HFF-Myc (cell line): ENCODE data around the gene LRPPRC.

Source experiments
- DNase-seq: peaks from one replicate; pipeline ENCODE4 v3.0.0-alpha.2; 2011; ENCODE audit warnings: low read depth; ENCODE audit errors: extremely low read depth
- H3K4me3 ChIP-seq: replicated peaks from 2 replicates; pipeline ENCODE4 v1.5.1; 2011; ENCODE audit warnings: low read depth, mild to moderate bottlenecking, control low read depth, low read length
- TF ChIP-seq, protein P1 (sequence below): IDR thresholded peaks from 2 replicates; pipeline ENCODE4 v1.5.1; 2012; ENCODE audit warnings: mild to moderate bottlenecking, low read depth, low read length, control low read depth; ENCODE audit errors: missing control alignments

Gene LRPPRC

DNA sequence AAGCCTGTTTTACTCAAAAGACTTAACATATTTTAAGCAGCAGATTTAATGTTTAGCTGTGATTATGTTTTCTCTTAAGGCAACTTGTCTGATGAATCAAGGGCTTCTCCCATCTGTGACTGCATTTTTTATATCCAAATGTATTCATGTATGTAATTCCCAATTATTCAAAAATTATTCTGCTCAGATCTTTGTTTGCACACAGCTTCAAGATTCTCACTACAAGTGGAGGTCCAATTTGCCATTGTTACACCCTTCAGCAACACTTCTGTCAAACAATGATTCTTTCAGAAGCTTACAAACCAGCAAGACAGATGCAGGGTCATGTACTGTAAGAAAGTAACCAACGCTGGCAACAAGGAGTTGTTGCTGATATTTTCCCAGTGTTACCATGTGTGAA is 5.9 kb upstream of the LRPPRC start:
- no peak for DNase-seq
- TF ChIP-seq, protein P1, sequence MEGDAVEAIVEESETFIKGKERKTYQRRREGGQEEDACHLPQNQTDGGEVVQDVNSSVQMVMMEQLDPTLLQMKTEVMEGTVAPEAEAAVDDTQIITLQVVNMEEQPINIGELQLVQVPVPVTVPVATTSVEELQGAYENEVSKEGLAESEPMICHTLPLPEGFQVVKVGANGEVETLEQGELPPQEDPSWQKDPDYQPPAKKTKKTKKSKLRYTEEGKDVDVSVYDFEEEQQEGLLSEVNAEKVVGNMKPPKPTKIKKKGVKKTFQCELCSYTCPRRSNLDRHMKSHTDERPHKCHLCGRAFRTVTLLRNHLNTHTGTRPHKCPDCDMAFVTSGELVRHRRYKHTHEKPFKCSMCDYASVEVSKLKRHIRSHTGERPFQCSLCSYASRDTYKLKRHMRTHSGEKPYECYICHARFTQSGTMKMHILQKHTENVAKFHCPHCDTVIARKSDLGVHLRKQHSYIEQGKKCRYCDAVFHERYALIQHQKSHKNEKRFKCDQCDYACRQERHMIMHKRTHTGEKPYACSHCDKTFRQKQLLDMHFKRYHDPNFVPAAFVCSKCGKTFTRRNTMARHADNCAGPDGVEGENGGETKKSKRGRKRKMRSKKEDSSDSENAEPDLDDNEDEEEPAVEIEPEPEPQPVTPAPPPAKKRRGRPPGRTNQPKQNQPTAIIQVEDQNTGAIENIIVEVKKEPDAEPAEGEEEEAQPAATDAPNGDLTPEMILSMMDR: no peak
- no peak overlapping the region for H3K4me3 ChIP-seq

DNA sequence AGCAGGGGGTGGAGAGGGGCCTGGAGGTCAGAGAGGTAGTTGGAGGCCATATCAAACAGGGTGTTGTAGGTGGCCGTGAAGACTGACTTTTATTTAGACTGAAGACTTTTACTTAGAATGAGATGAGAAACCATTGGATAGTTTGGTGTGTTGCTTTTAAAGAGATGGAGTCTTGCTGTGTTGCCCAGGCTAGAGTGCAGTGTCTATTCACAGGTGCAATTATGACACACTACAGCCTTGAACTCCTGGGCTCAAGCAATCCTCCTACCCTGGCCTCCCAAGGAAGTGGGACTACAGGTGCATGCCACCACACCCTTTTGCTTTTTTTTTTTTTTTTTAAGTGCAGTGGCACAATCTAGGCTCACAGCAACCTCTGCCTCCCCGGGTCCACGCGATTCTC is 2.5 kb upstream of the LRPPRC start:
- TF ChIP-seq, protein P1: no peak
- no peak overlapping the region for H3K4me3 ChIP-seq
- no peak for DNase-seq

DNA sequence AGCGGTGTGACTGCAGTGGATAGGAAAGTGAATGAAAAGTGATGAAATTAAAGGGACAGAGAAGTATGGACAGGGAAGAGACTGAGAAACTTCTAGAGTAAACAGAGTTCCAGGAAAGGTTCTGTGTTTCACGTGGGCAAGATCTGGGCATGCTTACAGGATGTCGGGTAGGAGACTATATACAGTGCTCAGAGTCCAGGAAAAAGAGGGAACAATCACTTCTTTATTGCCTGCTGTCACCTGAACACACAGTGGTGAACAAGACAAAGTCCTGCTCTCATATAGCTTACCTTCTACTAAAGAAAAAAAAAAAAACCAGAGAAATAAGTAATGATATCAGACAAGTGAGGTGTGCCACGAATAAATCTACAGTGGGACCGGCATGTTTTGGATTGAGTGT is 2.4 kb downstream of the LRPPRC start:
- no peak for DNase-seq
- H3K4me3 ChIP-seq: peak overlapping the region; percentile 78
- TF ChIP-seq, protein P1: no peak

DNA sequence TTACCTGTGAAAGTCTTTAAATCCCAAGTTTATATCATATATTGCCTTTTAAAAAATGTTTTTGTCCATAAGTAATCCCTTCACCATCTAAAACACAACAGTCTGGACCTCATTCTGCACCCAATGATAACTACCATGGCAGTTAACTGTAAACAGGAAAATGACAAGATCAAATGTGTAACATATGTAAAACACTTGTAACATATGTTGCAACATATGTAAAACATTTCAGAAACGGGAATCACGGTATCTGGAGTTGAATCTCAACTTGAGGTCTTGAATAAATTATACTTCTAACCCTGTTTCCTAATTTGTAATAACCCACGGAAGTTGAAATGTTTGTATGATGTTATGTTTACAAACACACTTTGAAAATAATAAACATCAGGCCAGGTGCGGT is 6.2 kb downstream of the LRPPRC start:
- no peak for DNase-seq
- no peak overlapping the region for H3K4me3 ChIP-seq
- TF ChIP-seq, protein P1: no peak

DNA sequence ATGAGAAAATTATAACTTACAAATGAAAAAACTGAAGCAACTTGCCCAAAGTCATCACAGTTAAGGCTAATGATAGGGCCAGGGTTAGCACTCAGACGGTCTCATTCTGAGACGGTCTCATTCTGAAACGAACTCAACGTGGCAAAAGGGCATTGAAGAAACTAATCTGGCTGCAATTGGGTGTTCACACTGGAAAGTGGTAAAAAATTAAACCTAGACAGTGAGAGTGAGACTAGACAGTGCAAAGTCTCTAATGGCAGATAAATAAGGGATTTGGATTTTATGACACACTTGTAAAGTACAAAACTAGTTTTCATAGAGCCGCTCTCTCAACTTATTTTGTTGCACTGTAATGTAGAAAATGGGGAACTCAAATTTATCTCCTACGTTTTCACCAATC is 9.2 kb downstream of the LRPPRC start:
- TF ChIP-seq, protein P1: no peak
- H3K4me3 ChIP-seq: no peak overlapping the region
- no peak for DNase-seq

DNA sequence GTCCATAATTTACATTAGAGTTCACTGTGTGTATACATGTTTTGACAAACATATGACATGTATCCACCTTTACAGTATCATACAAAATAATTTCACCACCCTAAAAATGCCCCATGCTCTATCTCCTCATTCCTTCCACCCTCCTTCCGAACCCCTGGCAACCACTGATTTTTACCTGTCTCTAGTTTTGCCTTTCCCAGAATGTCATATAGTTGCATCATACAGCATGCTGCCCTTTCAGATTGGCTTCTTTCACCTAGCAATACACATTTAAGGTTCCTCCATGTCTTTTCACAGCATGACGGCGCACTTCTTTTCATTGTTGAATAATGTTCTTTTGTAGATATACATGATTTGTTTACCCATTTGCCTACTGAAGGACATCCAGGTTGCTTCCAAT is 10.4 kb downstream of the LRPPRC start:
- DNase-seq: no peak
- no peak overlapping the region for H3K4me3 ChIP-seq
- TF ChIP-seq, protein P1: no peak

DNA sequence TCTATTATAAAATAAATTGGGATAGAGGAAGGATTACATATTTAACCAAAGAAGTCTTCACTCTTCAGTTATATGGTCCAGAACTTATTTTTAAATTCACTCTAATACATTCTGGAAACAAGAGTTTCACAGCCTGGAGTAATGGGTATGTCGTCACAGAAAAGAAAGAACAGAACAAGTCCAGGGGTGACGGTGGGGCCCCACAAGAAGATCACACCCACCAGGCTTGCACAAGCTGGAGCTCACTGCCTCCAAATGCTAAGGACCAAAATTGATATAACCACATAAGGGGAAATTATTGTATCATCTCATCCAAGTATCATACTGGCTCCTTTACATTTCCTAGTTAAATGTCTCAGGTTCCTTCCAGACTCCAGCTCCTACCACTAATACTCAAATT is 11.3 kb downstream of the LRPPRC start:
- H3K4me3 ChIP-seq: no peak overlapping the region
- no peak for DNase-seq
- TF ChIP-seq, protein P1: no peak
